HG03066 (cell line): Measurements from ENCODE around the gene PFKFB3.
"Not testable (repeated sequence)": the region's sequence is repeated elsewhere in the genome, so short reads cannot be mapped to it uniquely, and the experiment has no call there.

ENCODE experiments used
- ATAC-seq: cut with Tn5 transposase; IDR thresholded peaks from one replicate; pipeline ENCODE4 v1.9.1; 2021; ENCODE audit warnings: low read depth; ENCODE audit not compliant: unreplicated experiment

PFKFB3 gene

GRCh38 chr10:6177880-6178281 lies 24.9 kb upstream of the PFKFB3 start:
- ATAC-seq = no peak

GRCh38 chr10:6178581-6178980 lies 24.2 kb upstream of the PFKFB3 start:
- no peak for ATAC-seq

GRCh38 chr10:6179078-6179477 lies 23.7 kb upstream of the PFKFB3 start:
- ATAC-seq = no peak

- ATAC-seq = no peak
Observed at GRCh38 chr10:6180480-6181110, 22.1 kb upstream of the PFKFB3 start.

- ATAC-seq = no peak
Observed at GRCh38 chr10:6181249-6181648, 21.5 kb upstream of the PFKFB3 start.

- no peak for ATAC-seq
Observed at GRCh38 chr10:6182454-6183098, 20.2 kb upstream of the PFKFB3 start.

- ATAC-seq = no peak
Observed at GRCh38 chr10:6185039-6185716, 17.6 kb upstream of the PFKFB3 start.

GRCh38 chr10:6186894-6187256 lies 15.9 kb upstream of the PFKFB3 start:
- ATAC-seq = no peak

- ATAC-seq = no peak
Observed at GRCh38 chr10:6187278-6187677, 15.5 kb upstream of the PFKFB3 start.

GRCh38 chr10:6190033-6190432 lies 12.7 kb upstream of the PFKFB3 start:
- ATAC-seq = not testable (repeated sequence)

- ATAC-seq = no peak
Observed at GRCh38 chr10:6191147-6191546, 11.6 kb upstream of the PFKFB3 start.

GRCh38 chr10:6191569-6191968 lies 11.2 kb upstream of the PFKFB3 start:
- ATAC-seq = no peak

GRCh38 chr10:6193342-6193741 lies 9.4 kb upstream of the PFKFB3 start:
- not testable (repeated sequence) for ATAC-seq

GRCh38 chr10:6194311-6194710 lies 8.4 kb upstream of the PFKFB3 start:
- no peak for ATAC-seq

GRCh38 chr10:6195376-6195775 lies 7.4 kb upstream of the PFKFB3 start:
- no peak for ATAC-seq

- no peak for ATAC-seq
Observed at GRCh38 chr10:6195846-6196245, 6.9 kb upstream of the PFKFB3 start.

GRCh38 chr10:6196524-6196923 lies 6.2 kb upstream of the PFKFB3 start:
- ATAC-seq = not testable (repeated sequence)

GRCh38 chr10:6197321-6197720 lies 5.4 kb upstream of the PFKFB3 start:
- ATAC-seq = no peak

GRCh38 chr10:6198171-6198570 lies 4.6 kb upstream of the PFKFB3 start:
- ATAC-seq = no peak

GRCh38 chr10:6199131-6199733 lies 3.5 kb upstream of the PFKFB3 start:
- no peak for ATAC-seq

GRCh38 chr10:6200440-6200733 lies 2.3 kb upstream of the PFKFB3 start:
- no peak for ATAC-seq
